OCI-LY7 (cell line): ENCODE data around the gene LRRC7.

ENCODE experiments used
- EZH2phosphoT487 ChIP-seq: fragments of 200-600 bp; sonication (generic); IDR thresholded peaks from 2 replicates; pipeline ENCODE4 v1.6.1; 2018; ENCODE audit warnings: low read depth, borderline replicate concordance, mild to moderate bottlenecking, mixed run types, antibody characterized with exemption, low read length, moderate library complexity, mixed read lengths
- TF ChIP-seq, protein P1 (sequence below): fragments of 200-600 bp; sonication (generic); conservative IDR thresholded peaks from 2 replicates; pipeline ENCODE4 v1.5.1; 2014; ENCODE audit warnings: mild to moderate bottlenecking, antibody characterized with exemption, low read length, moderate library complexity, mixed read lengths

DNA sequence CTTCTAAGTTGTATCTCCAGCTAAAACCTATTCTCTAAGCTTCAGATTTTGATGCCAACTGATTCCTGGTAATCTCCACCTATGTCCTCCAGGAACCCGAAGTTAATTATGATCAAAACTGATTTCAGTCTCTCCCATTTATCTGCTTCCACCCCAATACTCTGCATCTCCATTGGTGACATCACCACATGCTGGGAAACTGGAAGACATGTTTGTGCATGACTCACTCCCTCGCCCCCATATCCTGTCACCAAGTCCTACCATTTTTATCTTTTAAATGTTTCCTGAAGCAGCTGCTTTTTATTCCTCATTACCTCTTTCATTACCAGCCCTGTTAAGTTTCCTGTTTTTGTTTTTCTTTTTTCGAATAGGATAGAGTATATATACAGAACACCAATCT, 409.2 kb downstream of the LRRC7 start:
- TF ChIP-seq, protein P1, sequence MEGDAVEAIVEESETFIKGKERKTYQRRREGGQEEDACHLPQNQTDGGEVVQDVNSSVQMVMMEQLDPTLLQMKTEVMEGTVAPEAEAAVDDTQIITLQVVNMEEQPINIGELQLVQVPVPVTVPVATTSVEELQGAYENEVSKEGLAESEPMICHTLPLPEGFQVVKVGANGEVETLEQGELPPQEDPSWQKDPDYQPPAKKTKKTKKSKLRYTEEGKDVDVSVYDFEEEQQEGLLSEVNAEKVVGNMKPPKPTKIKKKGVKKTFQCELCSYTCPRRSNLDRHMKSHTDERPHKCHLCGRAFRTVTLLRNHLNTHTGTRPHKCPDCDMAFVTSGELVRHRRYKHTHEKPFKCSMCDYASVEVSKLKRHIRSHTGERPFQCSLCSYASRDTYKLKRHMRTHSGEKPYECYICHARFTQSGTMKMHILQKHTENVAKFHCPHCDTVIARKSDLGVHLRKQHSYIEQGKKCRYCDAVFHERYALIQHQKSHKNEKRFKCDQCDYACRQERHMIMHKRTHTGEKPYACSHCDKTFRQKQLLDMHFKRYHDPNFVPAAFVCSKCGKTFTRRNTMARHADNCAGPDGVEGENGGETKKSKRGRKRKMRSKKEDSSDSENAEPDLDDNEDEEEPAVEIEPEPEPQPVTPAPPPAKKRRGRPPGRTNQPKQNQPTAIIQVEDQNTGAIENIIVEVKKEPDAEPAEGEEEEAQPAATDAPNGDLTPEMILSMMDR: no peak
- no peak for TF ChIP-seq EZH2phosphoT487
